ENCODE results near the gene MEI1. TPM values are rescaled to one million over a fixed set of nuclear protein-coding genes. Genes with fewer than 3 reads are reported as not detected.

MEI1 gene
- total RNA-seq, 5 donors from 2014 or later (not counting 1 experiment from before 2014, with no cell fraction given): 52.7 to 89.2 (median 72.9) TPM

DNA sequence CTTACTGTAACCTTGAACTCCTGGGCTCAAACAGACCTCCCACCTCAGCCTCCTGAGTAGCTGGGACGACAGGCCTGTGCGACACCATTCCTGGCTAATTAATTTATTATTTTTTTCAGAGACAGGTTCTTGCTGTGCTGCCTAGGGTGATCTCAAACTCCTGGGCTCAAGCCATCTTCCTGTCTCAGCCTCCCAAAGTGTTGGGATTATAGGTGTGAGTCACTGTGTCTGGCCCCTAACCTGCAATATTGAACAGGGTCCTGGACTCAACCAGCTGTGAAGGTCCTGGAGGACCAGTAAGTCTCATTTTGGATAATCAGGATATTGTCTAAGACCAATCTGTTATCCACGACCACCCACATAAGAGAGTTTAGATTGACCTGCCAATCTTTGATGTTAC, 116.4 kb downstream of the MEI1 start:
- no peaks in the 10 kb centered on the region for H3K27me3 Mint-ChIP-seq
- H3K36me3 ChIP-seq (ENCODE audit: control insufficient read depth in 2 of 2, extremely low read depth in 1 of 2, insufficient read depth in 1 of 2, low read length in 1 of 2): peaks cover 0 to 64% of the 10 kb centered on the region in 2 donors
- H3K27ac ChIP-seq (ENCODE audit: low read length): no peak overlapping the region
- H3K4me3 ChIP-seq (ENCODE audit: control insufficient read depth in 1 of 2, extremely low read depth in 1 of 2, low read length in 1 of 2): no peak overlapping the region
- peaks cover 35% of the 10 kb centered on the region for H3K36me3 Mint-ChIP-seq
- H3K9me3 ChIP-seq: no peaks in the 10 kb centered on the region
- peak overlapping the region in 1 of 2 donors; percentile 34 for H3K27ac Mint-ChIP-seq
- no peaks in the 10 kb centered on the region for H3K9me3 Mint-ChIP-seq
- H3K4me3 Mint-ChIP-seq: no peak overlapping the region
- no peaks in the 10 kb centered on the region for H3K27me3 ChIP-seq (replicated peaks in 1 of 2; ENCODE audit: control insufficient read depth in 2 of 2, extremely low read depth in 1 of 2, insufficient read depth in 2 of 2, low read length in 1 of 2)
- POLR2A ChIA-PET: no interaction called here
- no CpG with 5 or more reads among the region's 3 CpGs for WGBS (ENCODE audit: insufficient coverage)
- no peaks in the 10 kb centered on the region for H3K4me1 ChIP-seq (ENCODE audit: control insufficient read depth in 1 of 2, extremely low read depth in 1 of 2, insufficient read depth in 2 of 2, low read length in 2 of 2)
- CTCF ChIA-PET: no interaction called here
- no peak for DNase-seq
- no peak for ATAC-seq (replicated peaks in 1 of 4)
- H3K4me1 Mint-ChIP-seq: no peaks in the 10 kb centered on the region

DNA sequence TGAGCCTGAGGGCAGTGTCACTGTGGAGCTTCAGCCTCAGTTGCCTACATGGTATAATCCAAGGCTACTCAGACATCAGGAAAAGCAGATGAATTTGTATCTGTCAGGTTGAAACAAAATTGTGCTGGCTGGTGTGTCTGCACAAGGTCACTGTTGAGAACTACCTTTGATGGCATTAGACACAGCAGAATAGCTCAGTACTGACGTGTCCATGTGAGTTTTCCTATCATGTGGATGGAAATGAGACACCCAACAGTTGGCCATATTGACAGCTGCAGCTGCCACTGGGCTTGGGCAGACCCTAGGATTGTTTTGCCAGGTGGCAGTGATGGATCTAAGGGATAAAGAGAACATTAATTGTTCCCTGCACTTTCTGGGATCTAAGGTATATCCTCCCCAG, 116.9 kb downstream of the MEI1 start:
- 100% methylated on average over 1 of the region's 1 CpG for WGBS (ENCODE audit: insufficient coverage)
- H3K27ac Mint-ChIP-seq: peak overlapping the region in 1 of 2 donors; percentile 34
- H3K36me3 ChIP-seq (ENCODE audit: control insufficient read depth in 2 of 2, extremely low read depth in 1 of 2, insufficient read depth in 1 of 2, low read length in 1 of 2): peaks cover 0 to 59% of the 10 kb centered on the region in 2 donors
- no peaks in the 10 kb centered on the region for H3K27me3 Mint-ChIP-seq
- no peaks in the 10 kb centered on the region for H3K4me1 ChIP-seq (ENCODE audit: control insufficient read depth in 1 of 2, extremely low read depth in 1 of 2, insufficient read depth in 2 of 2, low read length in 2 of 2)
- ATAC-seq (replicated peaks in 1 of 4) (no peak), DNase-seq (no peak)
- CTCF ChIA-PET: no interaction called here
- peaks cover 35% of the 10 kb centered on the region for H3K36me3 Mint-ChIP-seq
- no peaks in the 10 kb centered on the region for H3K9me3 ChIP-seq
- no peaks in the 10 kb centered on the region for H3K9me3 Mint-ChIP-seq
- POLR2A ChIA-PET: no interaction called here
- H3K4me3 Mint-ChIP-seq: no peak overlapping the region
- no peaks in the 10 kb centered on the region for H3K27me3 ChIP-seq (replicated peaks in 1 of 2; ENCODE audit: control insufficient read depth in 2 of 2, extremely low read depth in 1 of 2, insufficient read depth in 2 of 2, low read length in 1 of 2)
- H3K27ac ChIP-seq (ENCODE audit: low read length): no peak overlapping the region
- H3K4me3 ChIP-seq (ENCODE audit: control insufficient read depth in 1 of 2, extremely low read depth in 1 of 2, low read length in 1 of 2): no peak overlapping the region
- no peaks in the 10 kb centered on the region for H3K4me1 Mint-ChIP-seq

DNA sequence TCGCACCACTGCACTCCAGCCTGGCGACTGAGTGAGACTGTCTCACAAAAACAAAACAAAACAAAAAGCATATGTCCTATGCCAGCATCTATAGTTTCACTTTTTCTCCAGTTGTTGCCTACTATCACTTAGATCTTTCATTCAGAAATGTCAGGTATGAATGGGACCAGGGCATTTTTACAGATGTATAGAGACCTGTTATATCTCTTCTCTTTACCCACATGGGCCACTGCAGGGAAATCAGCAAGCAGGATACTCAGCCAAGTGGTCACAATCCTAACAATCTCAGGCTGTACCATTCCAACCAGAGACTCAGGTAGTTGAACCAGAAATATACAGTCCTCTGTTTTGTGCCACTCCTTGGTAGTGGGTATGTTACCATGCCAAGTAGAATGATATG, 117.6 kb downstream of the MEI1 start:
- ATAC-seq (replicated peaks in 1 of 4): no peak
- peaks cover 0 to 54% of the 10 kb centered on the region in 2 donors for H3K36me3 ChIP-seq (ENCODE audit: control insufficient read depth in 2 of 2, extremely low read depth in 1 of 2, insufficient read depth in 1 of 2, low read length in 1 of 2)
- DNase-seq: no peak
- H3K9me3 ChIP-seq: no peaks in the 10 kb centered on the region
- Mint-ChIP-seq H3K27ac (no peak overlapping the region), H3K36me3 (peaks cover 35% of the 10 kb centered on the region), H3K9me3 (no peaks in the 10 kb centered on the region), H3K4me1 (peaks cover 0 to 5% (median 1%) of the 10 kb centered on the region in 3 donors), H3K4me3 (no peak overlapping the region), H3K27me3 (no peaks in the 10 kb centered on the region)
- 92% methylated on average over 2 of the region's 2 CpGs for WGBS (ENCODE audit: insufficient coverage)
- no peaks in the 10 kb centered on the region for H3K4me1 ChIP-seq (ENCODE audit: control insufficient read depth in 1 of 2, extremely low read depth in 1 of 2, insufficient read depth in 2 of 2, low read length in 2 of 2)
- no peak overlapping the region for H3K27ac ChIP-seq (ENCODE audit: low read length)
- ChIA-PET CTCF (no interaction called here), POLR2A (no interaction called here)
- no peak overlapping the region for H3K4me3 ChIP-seq (ENCODE audit: control insufficient read depth in 1 of 2, extremely low read depth in 1 of 2, low read length in 1 of 2)
- no peaks in the 10 kb centered on the region for H3K27me3 ChIP-seq (replicated peaks in 1 of 2; ENCODE audit: control insufficient read depth in 2 of 2, extremely low read depth in 1 of 2, insufficient read depth in 2 of 2, low read length in 1 of 2)

- POLR2A ChIA-PET: no interaction called here
Observed at GRCh38 chr22:41818011-41818410, 118.7 kb downstream of the MEI1 start.

GRCh38 chr22:41818596-41818995, 119.3 kb downstream of the MEI1 start:
- Histone ChIP-seq H3K27ac (ENCODE audit: low read length) (no peak overlapping the region), H3K4me1 (ENCODE audit: control insufficient read depth in 1 of 2, extremely low read depth in 1 of 2, insufficient read depth in 2 of 2, low read length in 2 of 2) (peaks cover 0 to 4% of the 10 kb centered on the region in 2 experiments), H3K9me3 (no peaks in the 10 kb centered on the region), H3K36me3 (ENCODE audit: control insufficient read depth in 2 of 2, extremely low read depth in 1 of 2, insufficient read depth in 1 of 2, low read length in 1 of 2) (peaks cover 0 to 45% of the 10 kb centered on the region in 2 donors), H3K4me3 (ENCODE audit: control insufficient read depth in 1 of 2, extremely low read depth in 1 of 2, low read length in 1 of 2) (no peak overlapping the region), H3K27me3 (replicated peaks in 1 of 2; ENCODE audit: control insufficient read depth in 2 of 2, extremely low read depth in 1 of 2, insufficient read depth in 2 of 2, low read length in 1 of 2) (no peaks in the 10 kb centered on the region)
- DNase-seq (no peak), ATAC-seq (replicated peaks in 1 of 4) (no peak)
- Mint-ChIP-seq H3K27me3 (no peaks in the 10 kb centered on the region), H3K4me3 (no peak overlapping the region), H3K27ac (no peak overlapping the region), H3K36me3 (peaks cover 25% of the 10 kb centered on the region), H3K4me1 (peaks cover 11 to 17% (median 14%) of the 10 kb centered on the region in 3 donors), H3K9me3 (no peaks in the 10 kb centered on the region)
- ChIA-PET CTCF (interaction anchor here in 1 of 2 donors (0.6 kb wide), 1 partner anchor 34 kb away, joined by 5 read pairs; no protein-coding TSS in a partner anchor), POLR2A (no interaction called here)
- 88% methylated on average over 5 of the region's 6 CpGs for WGBS (ENCODE audit: insufficient coverage)

More at GRCh38 chr22:41818011-41818410, 118.7 kb downstream of the MEI1 start:
- DNase-seq (no peak), ATAC-seq (replicated peaks in 1 of 4) (no peak)
- Mint-ChIP-seq H3K27me3 (no peaks in the 10 kb centered on the region), H3K4me1 (peaks cover 10 to 16% (median 12%) of the 10 kb centered on the region in 3 donors), H3K9me3 (no peaks in the 10 kb centered on the region), H3K36me3 (peaks cover 31% of the 10 kb centered on the region), H3K27ac (peak overlapping the region in 1 of 2 donors; percentile 44), H3K4me3 (no peak overlapping the region)
- Histone ChIP-seq H3K27ac (ENCODE audit: low read length) (no peak overlapping the region), H3K4me1 (ENCODE audit: control insufficient read depth in 1 of 2, extremely low read depth in 1 of 2, insufficient read depth in 2 of 2, low read length in 2 of 2) (peaks cover 0 to 4% of the 10 kb centered on the region in 2 experiments), H3K4me3 (ENCODE audit: control insufficient read depth in 1 of 2, extremely low read depth in 1 of 2, low read length in 1 of 2) (no peak overlapping the region), H3K27me3 (replicated peaks in 1 of 2; ENCODE audit: control insufficient read depth in 2 of 2, extremely low read depth in 1 of 2, insufficient read depth in 2 of 2, low read length in 1 of 2) (no peaks in the 10 kb centered on the region), H3K36me3 (ENCODE audit: control insufficient read depth in 2 of 2, extremely low read depth in 1 of 2, insufficient read depth in 1 of 2, low read length in 1 of 2) (peaks cover 0 to 49% of the 10 kb centered on the region in 2 donors), H3K9me3 (no peaks in the 10 kb centered on the region)
- CTCF ChIA-PET: interaction anchor here in 1 of 2 donors (0.6 kb wide), 1 partner anchor 35 kb away, joined by 5 read pairs; no protein-coding TSS in a partner anchor
- 86% methylated on average over 5 of the region's 5 CpGs for WGBS (ENCODE audit: insufficient coverage)

DNA sequence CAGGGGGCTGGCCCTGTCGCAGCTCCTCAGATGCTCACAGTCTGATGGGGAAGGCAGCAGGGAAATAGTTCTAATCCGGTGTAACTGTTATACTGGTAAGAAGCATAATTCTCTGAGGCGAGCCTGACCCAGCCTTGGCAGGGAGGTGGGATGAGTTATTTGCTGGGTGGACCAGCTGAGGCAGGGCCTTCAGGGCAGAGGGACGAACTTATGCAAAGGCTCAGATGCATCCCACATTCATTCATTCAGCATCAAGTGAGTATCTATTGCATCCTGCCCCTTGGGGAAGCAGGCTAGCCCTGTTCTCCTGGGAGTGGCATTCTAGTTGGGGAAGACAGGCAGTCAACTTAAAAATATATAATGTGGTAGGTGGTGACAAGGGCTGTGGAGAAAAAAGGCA, 120.0 kb downstream of the MEI1 start:
- DNase-seq: no peak

More for the DNA sequence above, 120.0 kb downstream of the MEI1 start:
- Histone ChIP-seq H3K4me1 (ENCODE audit: control insufficient read depth in 1 of 2, extremely low read depth in 1 of 2, insufficient read depth in 2 of 2, low read length in 2 of 2) (peaks cover 0 to 4% of the 10 kb centered on the region in 2 experiments), H3K27me3 (replicated peaks in 1 of 2; ENCODE audit: control insufficient read depth in 2 of 2, extremely low read depth in 1 of 2, insufficient read depth in 2 of 2, low read length in 1 of 2) (no peaks in the 10 kb centered on the region), H3K4me3 (ENCODE audit: control insufficient read depth in 1 of 2, extremely low read depth in 1 of 2, low read length in 1 of 2) (no peak overlapping the region), H3K36me3 (ENCODE audit: control insufficient read depth in 2 of 2, extremely low read depth in 1 of 2, insufficient read depth in 1 of 2, low read length in 1 of 2) (peaks cover 0 to 48% of the 10 kb centered on the region in 2 donors), H3K9me3 (no peaks in the 10 kb centered on the region), H3K27ac (ENCODE audit: low read length) (no peak overlapping the region)
- 92% methylated on average over 2 of the region's 4 CpGs for WGBS (ENCODE audit: insufficient coverage)
- ChIA-PET CTCF (no interaction called here), POLR2A (no interaction called here)
- no peak for ATAC-seq (replicated peaks in 1 of 4)
- peaks cover 11 to 17% (median 14%) of the 10 kb centered on the region in 3 donors for H3K4me1 Mint-ChIP-seq
- H3K36me3 Mint-ChIP-seq: peaks cover 30% of the 10 kb centered on the region
- no peak overlapping the region for H3K4me3 Mint-ChIP-seq
- H3K9me3 Mint-ChIP-seq: no peaks in the 10 kb centered on the region
- no peak overlapping the region for H3K27ac Mint-ChIP-seq
- H3K27me3 Mint-ChIP-seq: no peaks in the 10 kb centered on the region
